NCI-H1694 treated with DMSO at 0.1 percent for 48 hours (cell line): ENCODE measurements around the gene INPP5D.

Experiments used
- DNase-seq: peaks from one replicate; lab custom pipeline; 2025; lab: John Stamatoyannopoulos, UW

INPP5D gene

DNA sequence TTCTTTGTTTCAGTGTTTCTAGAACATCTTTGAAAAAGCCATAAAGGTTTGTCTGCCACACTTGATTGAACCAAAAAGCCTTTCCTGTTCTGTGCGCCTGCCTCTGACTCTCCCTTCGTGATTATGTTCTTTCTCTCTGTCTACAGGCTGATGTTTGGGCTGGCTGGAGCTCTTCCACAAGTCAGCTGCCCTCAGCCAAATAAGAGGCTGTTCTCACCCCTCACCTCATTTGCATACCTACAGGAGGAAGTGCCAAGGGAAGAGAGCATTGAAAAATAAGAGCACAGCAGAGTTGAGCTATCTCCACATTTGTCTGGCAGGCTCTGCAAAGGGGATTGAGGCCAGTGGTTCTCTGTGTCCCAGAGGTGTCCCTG is 15.8 kb downstream of the INPP5D start:
- DNase-seq, result no peak

GRCh38 chr2:233076749-233077148 is 16.6 kb downstream of the INPP5D start:
- DNase-seq, result no peak

GRCh38 chr2:233079473-233079877 is 19.3 kb downstream of the INPP5D start:
- no peak for DNase-seq

DNA sequence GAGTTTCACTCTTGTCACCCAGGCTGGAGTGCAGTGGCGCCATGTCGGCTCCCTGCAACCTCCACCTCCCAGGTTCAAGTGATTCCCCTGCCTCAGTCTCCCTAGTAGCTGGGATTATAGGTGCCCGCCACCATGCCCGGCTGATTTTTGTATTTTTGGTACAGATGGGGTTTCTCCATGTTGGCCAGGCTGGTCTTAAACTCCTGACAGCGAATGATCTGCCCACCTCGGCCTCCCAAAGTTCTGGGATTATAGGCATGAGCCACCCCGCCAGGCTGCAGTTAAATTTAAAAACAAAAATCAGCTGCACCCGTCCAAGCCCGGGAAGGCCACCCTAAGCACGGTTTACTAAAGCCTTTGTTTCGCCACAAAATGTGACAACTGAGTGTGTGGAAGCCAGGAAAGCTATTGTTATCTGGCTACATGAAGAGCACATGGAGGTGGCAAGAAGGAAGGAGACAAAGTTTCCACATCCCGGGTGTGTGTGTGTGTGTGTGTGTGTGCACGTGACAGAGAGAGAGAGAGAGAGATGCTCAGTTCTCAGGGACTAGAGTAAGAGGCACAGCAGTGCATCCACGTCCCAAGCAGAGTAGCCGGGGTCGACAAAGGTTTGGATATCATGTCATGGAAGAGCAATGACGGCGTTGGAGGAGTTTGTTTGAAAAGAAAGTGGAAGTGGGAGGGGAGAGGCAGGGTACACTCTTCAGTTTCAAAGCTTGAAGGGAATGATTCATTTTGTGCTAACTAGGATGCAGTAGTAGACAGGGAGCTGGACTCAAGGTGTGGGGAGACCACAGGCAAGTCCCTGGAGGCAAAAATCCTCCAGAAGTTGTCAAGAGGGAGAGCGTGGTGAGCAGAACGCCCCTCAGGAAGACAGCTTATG is 20.1 kb downstream of the INPP5D start:
- DNase-seq, result no peak

DNA sequence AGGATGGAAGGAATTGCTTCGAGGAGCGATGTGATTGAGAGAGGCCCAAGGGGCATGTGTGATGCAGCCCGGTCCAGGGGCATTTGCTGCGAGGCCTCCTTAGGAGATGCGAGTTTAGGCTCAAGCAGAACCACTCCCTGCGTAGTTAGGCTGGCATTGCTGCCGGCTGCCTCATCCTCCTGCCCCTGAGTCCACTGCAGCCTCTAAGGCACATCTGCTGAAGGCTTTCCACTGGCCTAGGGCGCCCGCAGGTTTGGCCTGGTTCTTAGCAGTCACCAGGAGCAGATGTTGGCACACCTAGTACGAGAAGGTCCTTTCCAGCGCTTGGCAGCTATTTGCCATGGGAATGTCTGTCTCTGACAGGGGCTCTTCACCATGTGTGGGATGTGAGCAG is 20.7 kb downstream of the INPP5D start:
- no peak for DNase-seq

DNA sequence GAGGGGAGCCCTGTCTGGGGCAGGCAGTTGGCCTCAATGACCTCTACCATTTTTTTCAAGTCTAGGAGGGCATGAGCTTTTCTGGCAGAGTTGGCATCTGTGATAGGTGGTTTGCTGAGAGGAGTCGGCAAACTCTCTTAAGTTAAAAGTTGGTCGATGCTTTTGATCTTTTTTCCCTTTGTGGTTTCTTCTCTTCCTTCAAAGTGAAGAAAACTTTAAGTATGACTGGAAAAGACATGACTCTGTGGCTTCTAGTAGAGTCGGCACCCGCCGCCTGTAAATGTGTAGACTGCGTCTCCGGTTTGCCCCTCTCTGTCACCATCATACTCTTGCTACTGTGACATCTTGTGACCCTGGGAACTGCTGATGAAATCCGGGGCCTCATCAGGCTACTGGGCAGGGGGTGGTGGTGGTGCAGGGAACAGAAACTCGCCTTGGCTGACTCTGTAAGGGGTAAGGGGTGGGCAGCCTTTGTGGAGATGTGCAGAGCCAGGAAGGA is 21.1 kb downstream of the INPP5D start:
- DNase-seq, result no peak

GRCh38 chr2:233081731-233082221 is 21.6 kb downstream of the INPP5D start:
- DNase-seq, result no peak

- DNase-seq, result no peak
Measured at GRCh38 chr2:233082222-233082930, 22.2 kb downstream of the INPP5D start.

DNA sequence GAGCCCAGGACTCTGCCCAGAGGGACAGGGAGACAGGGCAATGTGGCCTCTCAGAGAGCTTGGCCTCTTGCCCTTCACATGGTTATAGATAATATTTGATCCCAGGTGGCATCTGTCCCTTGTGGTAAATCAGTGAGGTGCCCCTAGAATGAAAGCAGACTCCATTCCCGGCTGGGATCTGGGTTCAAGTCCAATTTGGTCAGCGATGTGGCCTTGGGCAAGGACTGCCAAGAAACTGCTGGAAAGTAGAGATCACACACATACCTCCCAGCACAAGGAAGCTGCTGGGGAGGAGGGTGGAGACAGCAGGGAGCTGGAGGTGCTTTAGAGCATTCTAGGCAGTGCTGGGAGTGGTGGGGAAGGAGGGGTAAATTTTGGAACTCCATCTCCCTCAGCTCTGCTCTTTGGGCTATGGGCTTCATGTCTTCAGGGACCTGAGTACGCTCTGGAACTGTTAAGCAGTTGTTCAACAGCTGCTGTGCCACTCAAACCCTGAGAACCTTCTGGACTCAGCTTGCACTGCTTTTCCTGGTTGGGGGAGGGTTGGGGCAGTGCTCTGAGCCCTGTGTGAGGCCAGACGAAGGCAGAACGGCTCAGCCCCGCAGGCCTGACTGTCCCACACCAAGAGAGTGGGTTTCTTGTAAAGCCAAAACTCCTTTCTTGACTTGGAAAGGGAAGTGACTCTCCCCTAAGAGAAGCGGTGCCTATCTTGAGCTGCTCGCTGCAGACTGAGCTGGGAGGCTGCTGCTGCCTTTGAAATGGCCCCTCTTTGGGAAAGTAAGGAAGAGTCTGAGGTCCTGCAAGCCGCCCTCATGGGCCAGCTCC is 23.0 kb downstream of the INPP5D start:
- DNase-seq, result no peak

GRCh38 chr2:233083782-233084181 is 23.6 kb downstream of the INPP5D start:
- no peak for DNase-seq

DNA sequence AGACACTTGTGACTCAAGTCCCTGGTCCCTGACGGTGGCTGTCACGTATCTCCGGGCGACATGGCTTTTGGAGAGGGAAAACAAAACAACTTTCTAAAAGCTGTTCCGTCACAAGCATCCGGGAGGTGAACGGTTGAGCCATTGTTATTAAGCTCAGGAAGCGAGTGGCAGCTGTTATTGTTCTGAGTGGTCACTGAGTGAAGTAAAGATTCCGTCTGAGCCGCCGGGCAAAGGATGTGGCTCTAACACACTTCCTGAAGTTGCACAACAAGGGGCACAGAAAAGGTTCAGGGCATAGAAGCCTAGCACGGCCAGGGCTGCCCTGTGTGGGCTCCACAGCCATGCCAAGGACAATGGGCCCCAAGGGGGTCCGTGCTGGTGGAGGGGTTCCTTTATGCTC is 24.3 kb downstream of the INPP5D start:
- no peak for DNase-seq

DNA sequence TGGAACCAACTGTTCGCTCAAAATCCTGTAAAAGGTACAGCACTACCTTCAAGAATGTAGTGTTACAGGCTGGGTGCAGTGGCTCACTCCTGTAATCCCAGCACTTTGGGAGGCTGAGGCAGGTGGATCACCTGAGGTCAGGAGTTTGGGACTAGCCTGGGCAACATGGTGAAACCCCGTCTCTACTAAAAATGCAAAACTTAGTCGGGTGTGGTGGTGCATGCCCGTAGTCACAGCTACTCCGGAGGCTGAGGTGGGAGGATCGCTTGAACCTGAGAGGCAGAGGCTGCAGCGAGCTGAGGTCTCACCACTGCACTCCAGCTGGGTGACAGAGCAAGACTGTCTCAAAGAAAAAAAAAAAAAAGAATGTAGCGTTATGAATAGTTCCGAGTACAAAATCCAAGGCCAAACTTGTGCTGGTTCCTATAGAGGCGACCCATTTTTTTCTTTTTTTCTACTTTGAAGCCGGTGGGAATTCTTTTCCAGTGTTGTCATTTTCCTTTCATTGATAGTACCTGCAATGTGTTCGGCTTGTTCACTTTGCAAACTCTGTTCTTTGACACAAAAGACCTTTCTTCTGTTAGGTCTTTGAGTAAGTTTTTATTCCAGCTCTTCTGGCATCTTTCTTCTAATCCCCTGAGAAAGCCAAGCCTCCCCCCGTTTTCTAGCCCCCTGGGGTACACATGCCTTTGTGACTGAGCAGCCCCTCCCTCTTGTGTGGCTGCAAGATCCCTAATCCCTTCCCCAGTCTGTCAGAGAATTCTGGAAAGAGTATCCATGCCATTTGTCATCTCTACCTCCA is 25.1 kb downstream of the INPP5D start:
- no peak for DNase-seq

DNA sequence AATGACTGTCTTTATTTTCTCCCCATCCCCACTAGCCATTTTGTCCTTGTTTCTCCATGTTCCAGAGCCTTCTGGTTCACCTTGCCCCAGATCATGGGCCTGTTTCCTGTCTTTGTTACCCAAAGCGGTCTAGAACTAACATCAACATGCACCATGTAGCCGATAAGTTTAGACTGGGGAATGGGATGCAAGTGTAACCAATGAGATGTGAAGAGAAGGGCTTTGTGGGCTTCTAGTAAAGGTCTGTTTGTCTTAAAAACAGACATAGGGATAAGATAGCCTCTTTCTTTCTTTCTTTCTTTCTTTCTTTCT is 25.7 kb downstream of the INPP5D start:
- DNase-seq, result no peak

- no peak for DNase-seq
Measured at GRCh38 chr2:233087713-233088112, 27.6 kb downstream of the INPP5D start.

DNA sequence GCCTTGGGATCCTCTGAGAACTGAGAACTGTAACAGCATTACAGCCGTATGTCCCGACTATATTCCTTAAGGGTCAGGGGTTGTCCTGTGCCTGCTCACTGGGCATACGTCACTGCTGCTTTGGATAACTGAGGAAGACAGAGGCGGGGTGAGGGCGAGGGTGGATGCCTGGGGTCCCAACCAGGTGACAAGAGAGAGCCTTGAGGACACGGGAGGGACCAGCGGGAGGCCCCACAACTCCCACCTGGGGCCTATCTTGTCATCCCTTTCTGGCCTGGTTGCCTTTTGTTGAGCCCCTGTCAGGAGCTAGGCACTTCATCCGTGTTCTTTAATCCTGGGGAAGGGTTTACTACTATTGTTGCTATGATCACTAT is 28.8 kb downstream of the INPP5D start:
- no peak for DNase-seq

GRCh38 chr2:233089851-233090250 is 29.7 kb downstream of the INPP5D start:
- DNase-seq, result no peak

- DNase-seq, result no peak
Measured at GRCh38 chr2:233090879-233091278, 30.7 kb downstream of the INPP5D start.

DNA sequence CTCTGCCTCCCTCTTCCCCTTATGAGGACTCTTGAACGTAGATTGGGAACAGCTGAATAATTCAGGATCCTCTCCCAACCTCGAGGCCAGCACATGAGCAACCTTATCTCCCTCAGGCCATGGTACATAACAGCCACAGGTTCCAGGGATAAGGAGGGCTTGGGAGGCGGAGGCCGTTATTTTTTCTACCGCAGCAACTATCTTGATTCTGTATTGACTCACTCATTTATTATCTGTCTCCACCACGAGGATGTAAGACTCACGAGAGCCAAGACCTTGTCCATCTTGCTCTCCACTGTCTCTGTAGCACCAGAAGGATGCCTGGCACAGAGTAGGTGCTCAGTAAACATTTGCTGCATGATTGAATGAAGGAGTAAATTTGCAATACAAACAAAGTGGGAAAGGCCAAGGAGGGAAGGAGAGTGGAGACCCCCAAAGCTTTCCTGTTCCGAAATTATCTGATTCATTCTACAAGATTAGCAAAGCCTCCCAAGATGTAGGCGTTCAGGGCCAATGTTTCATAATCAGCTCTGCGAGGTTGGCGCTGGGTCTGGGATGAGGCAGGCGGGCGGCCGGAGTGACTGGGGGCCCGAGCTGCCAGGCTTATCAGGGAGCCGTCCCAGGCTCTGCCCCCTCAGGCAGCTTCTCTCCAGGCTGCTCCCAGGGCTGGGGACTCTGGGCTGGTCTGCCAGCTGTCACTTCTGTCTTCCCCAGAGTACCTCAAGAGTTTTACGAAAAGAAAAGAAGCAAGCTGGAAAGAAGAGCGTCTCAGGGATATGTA is 31.6 kb downstream of the INPP5D start:
- DNase-seq, result no peak

- DNase-seq, result no peak
Measured at GRCh38 chr2:233092432-233093165, 32.5 kb downstream of the INPP5D start.

DNA sequence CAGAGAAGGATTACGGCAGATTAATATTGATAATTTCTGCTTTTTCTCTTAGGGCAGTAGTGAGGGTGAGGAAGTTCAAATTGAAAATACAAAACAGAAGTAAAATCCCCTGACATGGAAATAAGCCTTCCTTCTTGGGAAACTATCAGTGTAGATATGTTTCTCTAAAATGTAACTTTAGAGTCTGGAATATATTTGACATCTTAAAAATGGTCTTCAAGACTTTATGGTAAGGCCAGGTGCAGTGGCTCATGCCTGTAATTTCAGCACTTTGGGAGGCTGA is 33.0 kb downstream of the INPP5D start:
- DNase-seq, result no peak
